A673 (cell line): ENCODE measurements around the gene FAM174B. TPM values are rescaled to one million over a fixed set of nuclear protein-coding genes. Genes with fewer than 3 reads are reported as not detected.

ENCODE experiments used
- BruUV-seq: library from RNA; stranded (reverse); fragments of 400-500 nt; replicated peaks from 2 replicates; lab custom pipeline; 2021; lab: Mats Ljungman, UMichigan
- CTCF ChIA-PET: fragments of 300-600 bp; sonication (Branson Sonifier 250); formaldehyde crosslinking; loops from one replicate; lab custom pipeline; 2022; ENCODE audit warnings: antibody characterized with exemption; lab: Charles Lee
- POLR2A ChIA-PET: fragments of 300-600 bp; sonication (Branson Sonifier 250); formaldehyde crosslinking; loops from one replicate; lab custom pipeline; 2022; ENCODE audit warnings: antibody characterized with exemption; ENCODE audit not compliant: low non-redundant PET; lab: Charles Lee
- DNase-seq: peaks from one replicate; pipeline ENCODE4 v3.0.0-alpha.2; 2015; ENCODE audit warnings: low spot score
- H3K27ac ChIP-seq: fragments of 200-600 bp; sonication (generic); 2 replicates; pipeline ENCODE4 v1.5.1; 2016; ENCODE audit warnings: mixed run types, low read depth, mild to moderate bottlenecking, mixed read lengths, antibody characterized with exemption, low read length; ENCODE audit not compliant: poor library complexity, severe bottlenecking
- H3K27me3 ChIP-seq: fragments of 200-600 bp; sonication (generic); replicated peaks from 2 replicates; pipeline ENCODE4 v1.6.1; 2017; ENCODE audit warnings: mixed run types, low read depth, mild to moderate bottlenecking, mixed read lengths, antibody characterized with exemption, low read length; ENCODE audit not compliant: insufficient read depth, poor library complexity
- H3K36me3 ChIP-seq: fragments of 200-600 bp; sonication (generic); 2 replicates; pipeline ENCODE4 v1.6.1; 2016; ENCODE audit warnings: mixed run types, mild to moderate bottlenecking, mixed read lengths, antibody characterized with exemption, low read length; ENCODE audit not compliant: insufficient read depth, poor library complexity, severe bottlenecking
- H3K4me1 ChIP-seq: fragments of 200-600 bp; sonication (generic); 2 replicates; pipeline ENCODE4 v1.6.1; 2017; ENCODE audit warnings: mixed run types, mild to moderate bottlenecking, mixed read lengths, antibody characterized with exemption, low read length; ENCODE audit not compliant: insufficient read depth, poor library complexity, severe bottlenecking
- H3K4me3 ChIP-seq: fragments of 200-600 bp; sonication (generic); 2 replicates; pipeline ENCODE4 v1.5.1; 2016; ENCODE audit warnings: low read depth, mixed run types, mild to moderate bottlenecking, mixed read lengths, low read length; ENCODE audit not compliant: poor library complexity, severe bottlenecking
- H3K9me3 ChIP-seq: fragments of 200-600 bp; sonication (generic); 2 replicates; pipeline ENCODE4 v1.6.1; 2016; ENCODE audit warnings: mixed run types, low read depth, mild to moderate bottlenecking, mixed read lengths, antibody characterized with exemption, low read length; ENCODE audit not compliant: poor library complexity, severe bottlenecking
- CTCF ChIP-seq: fragments of 300-800, 200-600 bp; sonication (generic); conservative IDR thresholded peaks from 2 replicates; pipeline ENCODE4 v1.5.1; 2017; ENCODE audit warnings: low read depth, mild to moderate bottlenecking, antibody characterized with exemption, low read length, moderate library complexity, mixed read lengths
- EZH2 ChIP-seq: fragments of 200-600 bp; sonication (generic); IDR thresholded peaks from 2 replicates; pipeline ENCODE4 v1.6.1; 2017; ENCODE audit warnings: borderline replicate concordance, low read depth, mild to moderate bottlenecking, mixed read lengths, antibody characterized with exemption, low read length; ENCODE audit not compliant: poor library complexity, severe bottlenecking
- intact Hi-C: fragments of 100-400 bp; cut with micrococcal nuclease; formaldehyde crosslinking; loops from one replicate; pipeline ENCODE4 v1.10.0; 2022; ENCODE audit not compliant: unreplicated experiment
- total RNA-seq: library from RNA; stranded (reverse); gene quantifications from 2 replicates; pipeline ENCODE4 v1.2.3, GENCODE V29; 2021

FAM174B gene
- total RNA-seq, 1 experiment from 2014 or later: 3.7 TPM

- ChIA-PET POLR2A (no interaction called here), CTCF (no interaction called here)
- no peak for DNase-seq
- no peaks in the 10 kb centered on the region for H3K4me1 ChIP-seq
- no TSS peak for BruUV-seq
- no peak overlapping the region for H3K27ac ChIP-seq
- TF ChIP-seq CTCF: no peak
- TF ChIP-seq EZH2: no peak
- H3K4me3 ChIP-seq: no peak overlapping the region
- H3K36me3 ChIP-seq: no peaks in the 10 kb centered on the region
- no peaks in the 10 kb centered on the region for H3K9me3 ChIP-seq
- intact Hi-C loops: no loop called here
- H3K27me3 ChIP-seq: peaks cover 3% of the 10 kb centered on the region
These were observed 8.0 kb downstream of the FAM174B start for GRCh38 chr15:92647467-92648163.

- TF ChIP-seq EZH2 (no peak), CTCF (no peak)
- H3K4me1 ChIP-seq: no peaks in the 10 kb centered on the region
- no peaks in the 10 kb centered on the region for H3K36me3 ChIP-seq
- no TSS peak for BruUV-seq
- intact Hi-C loops: no loop called here
- peaks cover 3% of the 10 kb centered on the region for H3K27me3 ChIP-seq
- POLR2A ChIA-PET: no interaction called here
- H3K9me3 ChIP-seq: no peaks in the 10 kb centered on the region
- no peak overlapping the region for H3K4me3 ChIP-seq
- no peak for DNase-seq
- CTCF ChIA-PET: no interaction called here
- H3K27ac ChIP-seq: no peak overlapping the region
These were observed 9.4 kb downstream of the FAM174B start for GRCh38 chr15:92646216-92646615.

DNA sequence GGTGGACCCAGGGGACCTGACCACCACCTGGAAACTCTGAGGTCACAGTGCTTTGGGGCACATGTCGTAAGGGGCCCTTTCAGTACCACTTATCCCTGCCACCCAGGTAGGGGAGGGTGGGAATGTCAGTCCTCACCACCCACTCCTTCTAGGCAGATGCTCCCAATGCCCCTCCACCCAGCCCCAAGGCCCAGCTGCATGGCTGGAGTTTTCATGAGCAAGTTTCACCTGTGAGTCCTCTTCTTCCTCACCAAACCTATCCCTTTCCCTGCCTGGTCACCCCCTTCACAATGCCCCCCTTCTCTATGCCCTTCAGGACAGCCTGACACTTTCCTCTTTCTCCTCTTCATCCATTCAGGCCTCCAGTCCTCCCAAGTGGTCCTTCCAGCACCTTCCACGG lies 9.8 kb downstream of the FAM174B start:
- Histone ChIP-seq H3K4me3 (no peak overlapping the region), H3K9me3 (no peaks in the 10 kb centered on the region), H3K27ac (no peak overlapping the region), H3K36me3 (no peaks in the 10 kb centered on the region), H3K27me3 (peaks cover 3% of the 10 kb centered on the region), H3K4me1 (no peaks in the 10 kb centered on the region)
- intact Hi-C loops: no loop called here
- POLR2A ChIA-PET: no interaction called here
- TF ChIP-seq EZH2: no peak
- no peak for TF ChIP-seq CTCF
- BruUV-seq: no TSS peak
- DNase-seq: no peak
- CTCF ChIA-PET: no interaction called here
